ENCODE data around the gene MICA. TPM values are rescaled to one million over a fixed set of nuclear protein-coding genes. Genes with fewer than 3 reads are reported as not detected.
A peak's percentile ranks its signal among the peaks of the same experiment; 100 is the strongest.
"Not testable (repeated sequence)": the region's sequence is repeated elsewhere in the genome, so short reads cannot be mapped to it uniquely, and the experiment has no call there.

MICA gene
- total RNA-seq (2014; rRNA removed; shearing (Covaris generic)), result 155 and 164 TPM in 2 replicates

- peak; percentile 98 for DNase-seq (ENCODE audit: low read depth)
These were observed at the start of gene MICA for GRCh38 chr6:31403283-31404060. TSS of gene MICA (plus strand) at chr6:31403595. CDS start at chr6:31403633, 38 bp downstream.

- peak; percentile 27 for DNase-seq (ENCODE audit: low read depth)
These were observed 49.1 kb upstream of the MICA start for GRCh38 chr6:31354158-31354863.

- DNase-seq (ENCODE audit: low read depth), result no peak
These were observed 48.4 kb upstream of the MICA start for GRCh38 chr6:31354864-31355582.

- no peak for DNase-seq (ENCODE audit: low read depth)
These were observed 47.8 kb upstream of the MICA start for GRCh38 chr6:31355583-31355948.

- DNase-seq (ENCODE audit: low read depth), result peak; percentile 29
These were observed 47.0 kb upstream of the MICA start for GRCh38 chr6:31356216-31356945.

- DNase-seq (ENCODE audit: low read depth), result peak; percentile 97
These were observed 46.4 kb upstream of the MICA start, which contains the start of gene HLA-B for GRCh38 chr6:31356946-31357466. TSS of gene HLA-B (minus strand) at chr6:31357179. CDS start at chr6:31357158, 21 bp downstream.

- no peak for DNase-seq (ENCODE audit: low read depth)
These were observed 45.5 kb upstream of the MICA start for GRCh38 chr6:31357886-31358285.

- DNase-seq (ENCODE audit: low read depth), result no peak
These were observed 45.1 kb upstream of the MICA start for GRCh38 chr6:31358302-31358701.

GRCh38 chr6:31359581-31359980, 43.8 kb upstream of the MICA start:
- no peak for DNase-seq (ENCODE audit: low read depth)

- no peak for DNase-seq (ENCODE audit: low read depth)
These were observed 40.6 kb upstream of the MICA start for GRCh38 chr6:31362751-31363150.

- no peak for DNase-seq (ENCODE audit: low read depth)
These were observed 39.6 kb upstream of the MICA start for GRCh38 chr6:31363811-31364210.

GRCh38 chr6:31365864-31366263, 37.5 kb upstream of the MICA start:
- DNase-seq (ENCODE audit: low read depth), result no peak

GRCh38 chr6:31366693-31367470, 36.5 kb upstream of the MICA start:
- peak; percentile 93 for DNase-seq (ENCODE audit: low read depth)

GRCh38 chr6:31368461-31368860, 34.9 kb upstream of the MICA start:
- peak; percentile 33 for DNase-seq (ENCODE audit: low read depth)

- DNase-seq (ENCODE audit: low read depth), result not testable (repeated sequence)
These were observed 29.3 kb upstream of the MICA start for GRCh38 chr6:31374118-31374517.

- no peak for DNase-seq (ENCODE audit: low read depth)
These were observed 27.7 kb upstream of the MICA start for GRCh38 chr6:31375699-31376098.

- no peak for DNase-seq (ENCODE audit: low read depth)
These were observed 26.4 kb upstream of the MICA start for GRCh38 chr6:31377029-31377428.

GRCh38 chr6:31378062-31378720, 25.2 kb upstream of the MICA start:
- no peak for DNase-seq (ENCODE audit: low read depth)

- DNase-seq (ENCODE audit: low read depth), result no peak
These were observed 24.7 kb upstream of the MICA start for GRCh38 chr6:31378721-31379103.

- DNase-seq (ENCODE audit: low read depth), result peak; percentile 42
These were observed 23.5 kb upstream of the MICA start for GRCh38 chr6:31379850-31380249.
